Parathyroid adenoma (tissue), 2 donors: ENCODE data around the gene OPALIN.
A peak's percentile ranks its signal among the peaks of the same experiment; 100 is the strongest.

Experiments used
- H2AFZ ChIP-seq: fragments of 300-600 bp; sonication (generic); one replicate; pipeline ENCODE4 v1.7.0; 2017; ENCODE audit warnings: antibody characterized with exemption, mild to moderate bottlenecking
- H3K27ac ChIP-seq: fragments of 300-600 bp; sonication (generic); one replicate; pipeline ENCODE4 v1.7.0; 2017
- H3K27me3 ChIP-seq: fragments of 300-600 bp; sonication (generic); one replicate; pipeline ENCODE4 v1.7.0; 2017; ENCODE audit warnings: low read length; ENCODE audit not compliant: control insufficient read depth, insufficient read depth
- H3K36me3 ChIP-seq: fragments of 300-600 bp; sonication (generic); one replicate; pipeline ENCODE4 v1.7.0; 2017; ENCODE audit warnings: low read length; ENCODE audit not compliant: control insufficient read depth, insufficient read depth
- H3K4me1 ChIP-seq: fragments of 300-600 bp; sonication (generic); one replicate; pipeline ENCODE4 v1.7.0; 2017; ENCODE audit warnings: control low read depth
- H3K4me2 ChIP-seq: fragments of 300-600 bp; sonication (generic); one replicate; pipeline ENCODE4 v1.7.0; 2017; ENCODE audit warnings: low read length
- H3K4me3 ChIP-seq: fragments of 300-600 bp; sonication (generic); one replicate; pipeline ENCODE4 v1.7.0; 2017; ENCODE audit warnings: low read depth, low read length
- H3K79me2 ChIP-seq: fragments of 300-600 bp; sonication (generic); one replicate; pipeline ENCODE4 v1.7.0; 2017; ENCODE audit warnings: control low read depth
- H3K9ac ChIP-seq: fragments of 300-600 bp; sonication (generic); one replicate; pipeline ENCODE4 v1.7.0; 2017; ENCODE audit warnings: mild to moderate bottlenecking
- H3K9me3 ChIP-seq: fragments of 300-600 bp; sonication (generic); one replicate; pipeline ENCODE4 v1.7.0; 2017; ENCODE audit warnings: low read length; ENCODE audit not compliant: control insufficient read depth
- CTCF ChIP-seq: fragments of 300-600 bp; sonication (generic); IDR thresholded peaks from one replicate; pipeline ENCODE4 v1.7.0; 2017; ENCODE audit warnings: antibody characterized with exemption, mild to moderate bottlenecking
- donor health status: primary hyperparathyroidism.

OPALIN gene

GRCh38 chr10:96365571-96365970 is 6.8 kb upstream of the OPALIN start:
- H3K4me1 ChIP-seq: no peaks in the 10 kb centered on the region
- H3K27ac ChIP-seq: no peak overlapping the region
- H3K4me3 ChIP-seq: no peak overlapping the region
- H3K27me3 ChIP-seq: no peaks in the 10 kb centered on the region
- H3K9ac ChIP-seq: no peak overlapping the region
- no peak overlapping the region for H2AFZ ChIP-seq
- H3K4me2 ChIP-seq: no peak overlapping the region
- H3K9me3 ChIP-seq: no peaks in the 10 kb centered on the region
- H3K36me3 ChIP-seq: no peaks in the 10 kb centered on the region
- no peak for TF ChIP-seq CTCF
- H3K79me2 ChIP-seq: no peaks in the 10 kb centered on the region

- TF ChIP-seq CTCF: no peak
- Histone ChIP-seq H3K4me3 (no peak overlapping the region), H3K36me3 (no peaks in the 10 kb centered on the region), H3K79me2 (no peaks in the 10 kb centered on the region), H3K9me3 (no peaks in the 10 kb centered on the region), H3K4me2 (no peak overlapping the region), H2AFZ (no peak overlapping the region), H3K9ac (no peak overlapping the region), H3K27me3 (no peaks in the 10 kb centered on the region), H3K4me1 (peaks cover 13% of the 10 kb centered on the region), H3K27ac (no peak overlapping the region)
Observed at GRCh38 chr10:96360766-96361165, 2.0 kb upstream of the OPALIN start.

DNA sequence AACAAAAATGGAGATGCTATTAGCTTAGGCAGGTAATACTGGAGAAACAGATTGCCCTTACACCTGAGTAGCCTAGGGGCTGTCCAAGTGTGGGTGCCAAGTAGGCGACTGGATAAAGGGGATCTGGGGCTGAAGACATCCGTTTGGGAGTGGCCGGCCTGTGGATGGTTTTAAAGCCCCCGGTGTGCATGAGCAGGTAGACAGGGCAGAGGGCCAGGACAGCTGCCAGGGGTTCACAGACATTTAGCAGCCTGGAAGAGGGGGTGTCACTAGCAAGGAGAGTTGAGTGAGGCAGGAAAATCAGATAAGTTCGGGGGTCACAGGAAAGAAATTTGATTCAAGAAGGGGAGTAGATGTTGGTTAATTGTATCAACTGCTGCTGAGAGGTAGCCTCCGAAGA is 1.5 kb upstream of the OPALIN start:
- TF ChIP-seq CTCF: no peak
- Histone ChIP-seq H3K4me1 (peaks cover 13% of the 10 kb centered on the region), H3K27ac (no peak overlapping the region), H3K4me2 (no peak overlapping the region), H3K27me3 (no peaks in the 10 kb centered on the region), H3K79me2 (no peaks in the 10 kb centered on the region), H3K9ac (no peak overlapping the region), H3K36me3 (no peaks in the 10 kb centered on the region), H2AFZ (no peak overlapping the region), H3K9me3 (no peaks in the 10 kb centered on the region), H3K4me3 (no peak overlapping the region)

- no peaks in the 10 kb centered on the region for H3K79me2 ChIP-seq
- H3K27ac ChIP-seq: no peak overlapping the region
- H3K27me3 ChIP-seq: no peaks in the 10 kb centered on the region
- H3K4me3 ChIP-seq: no peak overlapping the region
- H3K4me2 ChIP-seq: no peak overlapping the region
- H3K4me1 ChIP-seq: peaks cover 13% of the 10 kb centered on the region
- TF ChIP-seq CTCF: no peak
- H3K36me3 ChIP-seq: no peaks in the 10 kb centered on the region
- no peak overlapping the region for H3K9ac ChIP-seq
- peak overlapping the region; percentile 41 for H2AFZ ChIP-seq
- H3K9me3 ChIP-seq: no peaks in the 10 kb centered on the region
Observed at GRCh38 chr10:96359616-96360015, 814 bp upstream of the OPALIN start.

DNA sequence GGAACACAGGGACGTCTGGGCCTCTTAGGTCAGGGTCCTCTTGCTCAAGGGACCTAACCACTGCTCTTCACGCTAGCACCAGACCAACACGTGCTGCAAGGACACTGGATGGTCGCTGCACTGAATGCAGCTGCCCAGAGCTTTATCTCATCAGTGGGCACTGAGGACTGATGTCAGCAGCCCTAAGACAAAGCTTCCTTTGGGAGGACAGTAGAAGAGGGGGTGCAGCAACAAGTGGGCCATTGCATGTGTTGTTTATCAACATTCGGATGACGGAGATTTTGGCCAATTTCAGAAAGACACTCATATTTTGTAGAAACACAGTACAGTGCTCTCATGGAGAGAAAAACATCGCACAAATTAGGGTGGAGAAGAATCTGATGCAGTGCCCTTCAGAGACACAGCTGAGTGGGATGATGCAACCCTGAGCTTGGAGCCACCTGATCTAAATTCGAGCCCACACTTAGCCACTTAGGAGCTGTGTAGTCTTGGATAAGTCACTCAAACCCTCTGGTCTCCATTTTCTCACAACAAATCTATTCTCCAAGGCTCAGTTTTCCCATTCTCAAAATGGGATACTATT is 1.7 kb downstream of the OPALIN start:
- TF ChIP-seq CTCF: no peak
- H3K27me3 ChIP-seq: no peaks in the 10 kb centered on the region
- no peaks in the 10 kb centered on the region for H3K79me2 ChIP-seq
- no peak overlapping the region for H3K9ac ChIP-seq
- H3K27ac ChIP-seq: no peak overlapping the region
- no peaks in the 10 kb centered on the region for H3K36me3 ChIP-seq
- no peak overlapping the region for H3K4me3 ChIP-seq
- peaks cover 13% of the 10 kb centered on the region for H3K4me1 ChIP-seq
- no peak overlapping the region for H2AFZ ChIP-seq
- no peaks in the 10 kb centered on the region for H3K9me3 ChIP-seq
- H3K4me2 ChIP-seq: no peak overlapping the region
